ENCODE data around the gene HERC5.

The HERC5 gene

DNA sequence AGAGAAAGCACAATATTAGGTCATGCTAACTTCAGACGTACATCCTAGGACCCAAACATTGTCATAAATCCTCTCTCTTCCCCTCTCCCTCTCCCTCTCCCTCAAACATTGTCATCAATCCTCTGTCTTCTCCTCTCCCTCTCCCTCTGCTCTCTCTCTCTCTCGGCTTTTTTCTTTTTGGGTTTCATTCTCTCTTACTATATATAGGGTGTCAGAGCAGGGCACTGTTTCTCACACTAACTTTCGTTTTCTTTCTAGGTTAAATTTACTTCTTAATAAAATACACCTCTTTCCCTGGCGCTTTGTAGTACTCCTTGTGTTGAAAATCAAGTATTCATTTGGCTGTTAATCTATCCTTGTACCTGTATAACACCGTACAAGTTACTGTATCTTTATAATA is 37.0 kb upstream of the HERC5 start:
- no peak overlapping the region for H3K18ac ChIP-seq (ENCODE audit: low read depth in 1 of 2, low read length in 2 of 2)
- no peak overlapping the region for H3K4me2 ChIP-seq (ENCODE audit: low read length, poor library complexity, severe bottlenecking)
- H3K9ac ChIP-seq (ENCODE audit: low read length), result no peak overlapping the region
- H3K4me1 ChIP-seq (ENCODE audit: control insufficient read depth, insufficient read depth, low read depth, low read length), result no peaks in the 10 kb centered on the region
- no peak overlapping the region for H2BK12ac ChIP-seq (ENCODE audit: low read length in 2 of 2)
- no peak overlapping the region for H2BK5ac ChIP-seq (ENCODE audit: low read depth, low read length, poor library complexity, severe bottlenecking)
- H3K27me3 ChIP-seq (ENCODE audit: control insufficient read depth in 1 of 2, insufficient read depth in 1 of 2, low read length in 2 of 2), result no peaks in the 10 kb centered on the region
- H2AFZ ChIP-seq (ENCODE audit: low read depth, low read length), result no peak overlapping the region
- no peak overlapping the region for H3K27ac ChIP-seq (ENCODE audit: low read length, poor library complexity, severe bottlenecking)
- no peak overlapping the region for H3K4me3 ChIP-seq (ENCODE audit: insufficient read depth in 1 of 2, low read depth in 1 of 2, low read length in 2 of 2)
- H3K23ac ChIP-seq (ENCODE audit: low read length in 2 of 2), result no peak overlapping the region
- no peak overlapping the region for H3K4ac ChIP-seq (ENCODE audit: low read depth in 1 of 2, low read length in 2 of 2)
- H4K91ac ChIP-seq (ENCODE audit: low read length), result no peak overlapping the region
- no peaks in the 10 kb centered on the region for H3K79me1 ChIP-seq (replicated peaks; ENCODE audit: low read length, poor library complexity, severe bottlenecking)
- peaks cover 0 to 11% of the 10 kb centered on the region in 2 experiments for H3K36me3 ChIP-seq (ENCODE audit: control insufficient read depth in 1 of 2, insufficient read depth in 2 of 2, low read depth in 1 of 2, low read length in 2 of 2)
- H2BK120ac ChIP-seq (ENCODE audit: low read depth, low read length), result no peak overlapping the region
- no peak overlapping the region for H4K8ac ChIP-seq (ENCODE audit: low read length)
- no peak for DNase-seq
- whole genome bisulfite sequencing, result 92% methylated on average over 2 of the region's 5 CpGs
- no peak overlapping the region for H3K14ac ChIP-seq (ENCODE audit: low read length in 2 of 2)
- no peaks in the 10 kb centered on the region for H3K9me3 ChIP-seq (ENCODE audit: control insufficient read depth, low read length)
- no peak overlapping the region for H2AK5ac ChIP-seq (ENCODE audit: low read length, severe bottlenecking)
- no peak overlapping the region for H2BK15ac ChIP-seq (ENCODE audit: low read depth, poor library complexity, severe bottlenecking)

DNA sequence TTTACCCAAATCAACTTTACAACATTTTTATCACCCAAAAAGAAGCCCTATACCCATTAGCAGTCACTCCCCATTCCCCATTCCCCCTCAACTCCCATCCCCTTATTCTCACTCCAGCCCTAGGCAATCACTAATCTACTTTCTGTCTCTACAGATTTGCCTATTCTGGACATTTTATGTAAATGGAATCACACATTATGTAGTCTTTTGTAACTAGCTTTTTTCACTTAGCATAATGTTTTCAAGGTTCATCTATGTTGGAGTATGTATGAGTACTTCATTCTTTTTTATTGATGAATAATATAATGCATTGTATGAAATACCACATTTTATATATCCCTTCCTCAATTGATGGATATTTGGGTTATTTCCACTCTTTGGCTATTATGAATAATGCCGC is 36.1 kb upstream of the HERC5 start:
- no peak overlapping the region for H3K4me3 ChIP-seq (ENCODE audit: insufficient read depth in 1 of 2, low read depth in 1 of 2, low read length in 2 of 2)
- no peak overlapping the region for H2BK5ac ChIP-seq (ENCODE audit: low read depth, low read length, poor library complexity, severe bottlenecking)
- H3K36me3 ChIP-seq (ENCODE audit: control insufficient read depth in 1 of 2, insufficient read depth in 2 of 2, low read depth in 1 of 2, low read length in 2 of 2), result peaks cover 0 to 13% of the 10 kb centered on the region in 2 experiments
- no peak overlapping the region for H2BK12ac ChIP-seq (ENCODE audit: low read length in 2 of 2)
- no peak overlapping the region for H4K8ac ChIP-seq (ENCODE audit: low read length)
- no peak overlapping the region for H3K18ac ChIP-seq (ENCODE audit: low read depth in 1 of 2, low read length in 2 of 2)
- H3K4ac ChIP-seq (ENCODE audit: low read depth in 1 of 2, low read length in 2 of 2), result no peak overlapping the region
- H3K9me3 ChIP-seq (ENCODE audit: control insufficient read depth, low read length), result no peaks in the 10 kb centered on the region
- H2BK15ac ChIP-seq (ENCODE audit: low read depth, poor library complexity, severe bottlenecking), result no peak overlapping the region
- H3K27me3 ChIP-seq (ENCODE audit: control insufficient read depth in 1 of 2, insufficient read depth in 1 of 2, low read length in 2 of 2), result no peaks in the 10 kb centered on the region
- no peak overlapping the region for H2AK5ac ChIP-seq (ENCODE audit: low read length, severe bottlenecking)
- H3K79me1 ChIP-seq (replicated peaks; ENCODE audit: low read length, poor library complexity, severe bottlenecking), result no peaks in the 10 kb centered on the region
- WGBS, result 100% methylated on average over 1 of the region's 1 CpG
- H3K9ac ChIP-seq (ENCODE audit: low read length), result no peak overlapping the region
- no peak overlapping the region for H2AFZ ChIP-seq (ENCODE audit: low read depth, low read length)
- H3K27ac ChIP-seq (ENCODE audit: low read length, poor library complexity, severe bottlenecking), result no peak overlapping the region
- no peak for DNase-seq
- no peak overlapping the region for H2BK120ac ChIP-seq (ENCODE audit: low read depth, low read length)
- H3K14ac ChIP-seq (ENCODE audit: low read length in 2 of 2), result no peak overlapping the region
- H3K4me1 ChIP-seq (ENCODE audit: control insufficient read depth, insufficient read depth, low read depth, low read length), result no peaks in the 10 kb centered on the region
- no peak overlapping the region for H3K4me2 ChIP-seq (ENCODE audit: low read length, poor library complexity, severe bottlenecking)
- H3K23ac ChIP-seq (ENCODE audit: low read length in 2 of 2), result no peak overlapping the region
- no peak overlapping the region for H4K91ac ChIP-seq (ENCODE audit: low read length)

DNA sequence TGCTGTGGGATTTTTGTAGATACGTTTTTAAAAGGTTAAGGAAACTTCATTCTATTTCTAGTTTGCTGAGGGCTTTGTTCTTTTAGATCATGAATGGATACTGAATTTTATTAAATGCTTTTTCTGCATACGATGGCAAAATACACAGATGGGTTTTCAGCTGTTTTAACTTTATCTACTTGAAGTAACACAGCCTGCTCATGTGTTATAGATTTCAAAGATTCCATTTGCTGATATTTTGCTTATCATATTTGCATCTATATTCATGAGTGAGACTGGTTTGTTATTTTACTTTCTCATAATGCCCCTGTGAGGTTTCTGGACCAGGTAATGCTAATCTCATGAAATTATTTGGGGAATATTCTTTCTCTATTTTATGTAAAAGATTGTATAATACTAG is 34.5 kb upstream of the HERC5 start:
- H3K18ac ChIP-seq (ENCODE audit: low read depth in 1 of 2, low read length in 2 of 2), result no peak overlapping the region
- H2BK15ac ChIP-seq (ENCODE audit: low read depth, poor library complexity, severe bottlenecking), result no peak overlapping the region
- H2BK5ac ChIP-seq (ENCODE audit: low read depth, low read length, poor library complexity, severe bottlenecking), result no peak overlapping the region
- no peaks in the 10 kb centered on the region for H3K79me1 ChIP-seq (replicated peaks; ENCODE audit: low read length, poor library complexity, severe bottlenecking)
- H3K9ac ChIP-seq (ENCODE audit: low read length), result no peak overlapping the region
- H3K4ac ChIP-seq (ENCODE audit: low read depth in 1 of 2, low read length in 2 of 2), result no peak overlapping the region
- H2BK120ac ChIP-seq (ENCODE audit: low read depth, low read length), result no peak overlapping the region
- H3K27ac ChIP-seq (ENCODE audit: low read length, poor library complexity, severe bottlenecking), result no peak overlapping the region
- no peaks in the 10 kb centered on the region for H3K27me3 ChIP-seq (ENCODE audit: control insufficient read depth in 1 of 2, insufficient read depth in 1 of 2, low read length in 2 of 2)
- DNase-seq, result no peak
- no peak overlapping the region for H4K91ac ChIP-seq (ENCODE audit: low read length)
- no peak overlapping the region for H3K23ac ChIP-seq (ENCODE audit: low read length in 2 of 2)
- no peak overlapping the region for H3K4me3 ChIP-seq (ENCODE audit: insufficient read depth in 1 of 2, low read depth in 1 of 2, low read length in 2 of 2)
- peaks cover 0 to 11% of the 10 kb centered on the region in 2 experiments for H3K36me3 ChIP-seq (ENCODE audit: control insufficient read depth in 1 of 2, insufficient read depth in 2 of 2, low read depth in 1 of 2, low read length in 2 of 2)
- H3K4me1 ChIP-seq (ENCODE audit: control insufficient read depth, insufficient read depth, low read depth, low read length), result no peaks in the 10 kb centered on the region
- H2AFZ ChIP-seq (ENCODE audit: low read depth, low read length), result no peak overlapping the region
- H4K8ac ChIP-seq (ENCODE audit: low read length), result no peak overlapping the region
- no peak overlapping the region for H2BK12ac ChIP-seq (ENCODE audit: low read length in 2 of 2)
- no peak overlapping the region for H2AK5ac ChIP-seq (ENCODE audit: low read length, severe bottlenecking)
- no peak overlapping the region for H3K4me2 ChIP-seq (ENCODE audit: low read length, poor library complexity, severe bottlenecking)
- no peak overlapping the region for H3K14ac ChIP-seq (ENCODE audit: low read length in 2 of 2)
- 77% methylated on average over 1 of the region's 2 CpGs for WGBS
- no peaks in the 10 kb centered on the region for H3K9me3 ChIP-seq (ENCODE audit: control insufficient read depth, low read length)

DNA sequence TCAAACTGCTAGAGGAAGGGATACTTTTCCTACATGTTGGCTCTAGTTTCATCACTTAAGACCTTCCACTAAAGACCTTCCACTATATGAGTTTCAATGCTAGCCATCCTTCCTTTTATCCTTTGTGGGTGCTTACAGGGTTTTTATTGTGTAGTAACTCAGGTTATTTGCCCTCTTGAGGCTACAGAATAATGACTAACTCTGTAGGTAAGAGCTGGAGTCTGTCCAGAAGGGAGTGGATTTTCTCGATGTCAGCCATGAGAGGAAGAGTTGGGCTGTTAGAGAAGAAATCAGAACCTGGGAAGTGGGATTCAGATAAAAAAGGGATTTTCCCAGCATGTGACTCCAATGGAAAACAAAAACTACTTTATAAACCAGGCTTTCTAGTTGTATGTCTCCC is 27.5 kb upstream of the HERC5 start:
- H3K9me3 ChIP-seq (ENCODE audit: control insufficient read depth, low read length), result peaks cover 5% of the 10 kb centered on the region
- no peak overlapping the region for H3K23ac ChIP-seq (ENCODE audit: low read length in 2 of 2)
- no peaks in the 10 kb centered on the region for H3K4me1 ChIP-seq (ENCODE audit: control insufficient read depth, insufficient read depth, low read depth, low read length)
- no peak for DNase-seq
- H3K36me3 ChIP-seq (ENCODE audit: control insufficient read depth in 1 of 2, insufficient read depth in 2 of 2, low read depth in 1 of 2, low read length in 2 of 2), result peaks cover 0 to 46% of the 10 kb centered on the region in 2 experiments
- H2BK120ac ChIP-seq (ENCODE audit: low read depth, low read length), result no peak overlapping the region
- H3K79me1 ChIP-seq (replicated peaks; ENCODE audit: low read length, poor library complexity, severe bottlenecking), result no peaks in the 10 kb centered on the region
- no peak overlapping the region for H3K9ac ChIP-seq (ENCODE audit: low read length)
- no peak overlapping the region for H4K8ac ChIP-seq (ENCODE audit: low read length)
- H3K27ac ChIP-seq (ENCODE audit: low read length, poor library complexity, severe bottlenecking), result no peak overlapping the region
- no peak overlapping the region for H3K14ac ChIP-seq (ENCODE audit: low read length in 2 of 2)
- H2BK12ac ChIP-seq (ENCODE audit: low read length in 2 of 2), result no peak overlapping the region
- H2BK15ac ChIP-seq (ENCODE audit: low read depth, poor library complexity, severe bottlenecking), result no peak overlapping the region
- no peaks in the 10 kb centered on the region for H3K27me3 ChIP-seq (ENCODE audit: control insufficient read depth in 1 of 2, insufficient read depth in 1 of 2, low read length in 2 of 2)
- no peak overlapping the region for H3K4ac ChIP-seq (ENCODE audit: low read depth in 1 of 2, low read length in 2 of 2)
- H3K4me2 ChIP-seq (ENCODE audit: low read length, poor library complexity, severe bottlenecking), result no peak overlapping the region
- H4K91ac ChIP-seq (ENCODE audit: low read length), result no peak overlapping the region
- H2AK5ac ChIP-seq (ENCODE audit: low read length, severe bottlenecking), result no peak overlapping the region
- no peak overlapping the region for H3K18ac ChIP-seq (ENCODE audit: low read depth in 1 of 2, low read length in 2 of 2)
- no peak overlapping the region for H2BK5ac ChIP-seq (ENCODE audit: low read depth, low read length, poor library complexity, severe bottlenecking)
- no peak overlapping the region for H2AFZ ChIP-seq (ENCODE audit: low read depth, low read length)
- 100% methylated on average over 1 of the region's 1 CpG for WGBS
- no peak overlapping the region for H3K4me3 ChIP-seq (ENCODE audit: insufficient read depth in 1 of 2, low read depth in 1 of 2, low read length in 2 of 2)

Measured in mesenchymal stem cell (in vitro differentiated cells and primary cell).